Transverse colon (tissue), 3 donors: ENCODE results near the gene RHNO1.

Experiments
- CTCF ChIP-seq, 5 experiments: fragments of 200-600 bp in 3 of 5; fragments of 450-650 bp in 2 of 5; sonication (generic) in 3 of 5; IDR thresholded peaks; 1 replicate in 2 of 5; 2 replicates in 3 of 5; pipeline ENCODE4 v1.5.1; 2016 to 2017; ENCODE audit warnings: antibody characterized with exemption in 5 of 5, inconsistent platforms in 3 of 5, mild to moderate bottlenecking in 2 of 5, moderate library complexity in 1 of 5
- EP300 ChIP-seq: sonication (generic); formaldehyde crosslinking; IDR thresholded peaks from one replicate; pipeline ENCODE4 v1.6.1; 2017; ENCODE audit warnings: antibody characterized with exemption, low read depth
- POLR2A ChIP-seq: fragments of 450-650 bp; IDR thresholded peaks from one replicate; pipeline ENCODE4 v1.6.1; 2016; ENCODE audit warnings: antibody characterized with exemption, mild to moderate bottlenecking, moderate library complexity

DNA sequence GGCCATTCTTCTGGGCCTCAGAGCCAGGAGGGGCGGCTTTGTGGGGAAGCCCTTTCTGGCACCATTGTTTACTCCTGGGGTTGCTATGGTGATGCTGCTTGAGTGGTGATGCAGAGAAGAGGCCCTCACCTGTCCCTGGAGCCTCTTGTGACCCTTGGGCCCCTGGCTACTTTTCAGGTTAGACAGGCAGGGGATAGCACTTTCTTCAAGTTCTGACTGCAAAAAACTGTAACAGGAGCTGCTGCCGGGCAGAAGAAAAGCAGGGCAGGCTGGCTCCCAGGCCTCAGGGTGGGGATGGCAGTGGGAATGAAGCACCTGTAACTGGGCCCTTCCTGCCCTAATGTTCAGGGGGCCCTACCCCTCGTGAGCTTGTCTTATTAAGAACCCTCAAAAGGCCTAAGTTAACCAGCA is 20.0 kb upstream of the RHNO1 start, which contains the start of gene TEX52:
- TF ChIP-seq CTCF (IDR thresholded peaks at IDR 0.05) = no peak
- no peak for TF ChIP-seq POLR2A
- no peak for TF ChIP-seq EP300
